Astrocyte (in vitro differentiated cells and primary cell): Measurements from ENCODE around the gene SH3GLB2.
"Not testable (repeated sequence)": the region's sequence is repeated elsewhere in the genome, so short reads cannot be mapped to it uniquely, and the experiment has no call there.

ENCODE experiments used
- CTCF ChIP-seq: IDR thresholded peaks from 2 replicates; pipeline ENCODE4 v1.5.1; 2011; ENCODE audit warnings: low read depth, mild to moderate bottlenecking, inconsistent platforms, low read length, moderate library complexity; ENCODE audit not compliant: insufficient read depth
- EZH2 ChIP-seq: IDR thresholded peaks from 2 replicates; pipeline ENCODE4 v1.6.1; 2012; ENCODE audit warnings: mild to moderate bottlenecking, low read length, inconsistent platforms; ENCODE audit not compliant: insufficient read depth

- not testable (repeated sequence) for TF ChIP-seq CTCF, EZH2
Measured at GRCh38 chr9:129004173-129004572, 24.0 kb downstream of the SH3GLB2 start.
